K562 (cell line): ENCODE results near the gene THAP4. TPM values are rescaled to one million over a fixed set of nuclear protein-coding genes. Genes with fewer than 3 reads are reported as not detected.

Experiments
- ATAC-seq: fragments of 200-7000 bp; cut with Tn5 transposase; 3 replicates; pipeline ENCODE4 v1.9.1; 2020; ENCODE audit warnings: moderate library complexity
- BruUV-seq: library from RNA; stranded (reverse); fragments of 400-500 nt; replicated peaks from 2 replicates; lab custom pipeline; 2021; lab: Mats Ljungman, UMichigan
- CTCF ChIA-PET: fragments of 300-600 bp; formaldehyde crosslinking; extraction: SDS; loops from one replicate; lab custom pipeline; 2021; ENCODE audit warnings: low intra/inter-chr PET ratio; lab: Yijun Ruan, JAX
- POLR2A ChIA-PET: fragments of 300-600, 350-650 bp; sonication (Branson Sonifier 250); formaldehyde crosslinking; extraction: SDS; loops from one replicate; lab custom pipeline; 2021; ENCODE audit warnings: antibody characterized with exemption, inconsistent platforms; lab: Yijun Ruan, JAX
- DNase-seq, 4 experiments: peaks; one replicate each; pipeline versions ENCODE4 v3.0.0 to v3.0.0-alpha.2; 2011 to 2018; ENCODE audit warnings: low spot score in 3 of 4, mixed read lengths in 3 of 4; ENCODE audit errors: extremely low read depth in 1 of 4
- FAIRE-seq: peaks from 2 replicates; lab custom pipeline; 2011; peaks lifted over from hg19 to GRCh38; lab: Jason Lieb, UNC
- H2AFZ ChIP-seq: 2 replicates; pipeline ENCODE4 v1.6.0; 2011; ENCODE audit warnings: low read depth, low read length, control low read depth, inconsistent platforms
- H3K27ac ChIP-seq: fragments of 200-600 bp; 3 replicates; pipeline ENCODE4 v1.8.0; 2011; ENCODE audit warnings: low read depth, mild to moderate bottlenecking, control low read depth, inconsistent platforms, low read length, moderate library complexity, mixed read lengths; ENCODE audit errors: extremely low read depth
- H3K27me3 ChIP-seq, 2 experiments: fragments of 300-600 bp in 1 of 2; 2 replicates in 1 of 2; 3 replicates in 1 of 2; pipeline versions ENCODE4 v1.6.0 to v1.8.0; 2011; ENCODE audit warnings: inconsistent platforms in 2 of 2, low read length in 2 of 2, mild to moderate bottlenecking in 1 of 2, mixed read lengths in 1 of 2, moderate library complexity in 1 of 2; ENCODE audit not compliant: control insufficient read depth in 2 of 2, insufficient read depth in 2 of 2
- H3K36me3 ChIP-seq: fragments of 300-600 bp; 3 replicates; pipeline ENCODE4 v1.8.0; 2011; ENCODE audit warnings: mild to moderate bottlenecking, low read length, inconsistent platforms; ENCODE audit not compliant: control insufficient read depth, insufficient read depth
- H3K4me1 ChIP-seq, 2 experiments: fragments of 200-600 bp in 1 of 2; replicated peaks in 1 of 2; 2 replicates in 1 of 2; 3 replicates in 1 of 2; pipeline versions ENCODE4 v1.5.1 to v1.8.0; 2011; ENCODE audit warnings: inconsistent platforms in 2 of 2, low read length in 2 of 2, mild to moderate bottlenecking in 1 of 2, mixed read lengths in 1 of 2, moderate library complexity in 1 of 2; ENCODE audit not compliant: control insufficient read depth in 2 of 2, insufficient read depth in 2 of 2
- H3K4me2 ChIP-seq: 2 replicates; pipeline ENCODE4 v1.6.1; 2011; ENCODE audit warnings: low read length, control low read depth, inconsistent platforms, mixed read lengths; ENCODE audit not compliant: insufficient read depth
- H3K4me3 ChIP-seq: fragments of 200-600 bp; sonication (generic), shearing (Covaris generic); 2 replicates; pipeline ENCODE4 v1.5.1; 2016; ENCODE audit warnings: control low read depth, inconsistent platforms
- H3K79me2 ChIP-seq: fragments of 200-600 bp; 3 replicates; pipeline ENCODE4 v1.8.0; 2011; ENCODE audit warnings: low read length, inconsistent platforms; ENCODE audit not compliant: control insufficient read depth, insufficient read depth
- H3K9ac ChIP-seq, 2 experiments: 2 replicates each; pipeline versions ENCODE4 v1.6.0 to v1.6.1; 2011; ENCODE audit warnings: low read depth in 2 of 2, low read length in 2 of 2, control low read depth in 1 of 2, inconsistent platforms in 1 of 2, mild to moderate bottlenecking in 1 of 2, mixed read lengths in 1 of 2; ENCODE audit not compliant: insufficient read depth in 1 of 2
- H3K9me1 ChIP-seq: one replicate; pipeline ENCODE4 v1.6.0; 2011; ENCODE audit warnings: inconsistent platforms, mild to moderate bottlenecking, low read length, moderate library complexity; ENCODE audit not compliant: control insufficient read depth, insufficient read depth
- H3K9me3 ChIP-seq: replicated peaks from 2 replicates; pipeline ENCODE4 v1.5.1; 2011; ENCODE audit warnings: low read depth, low read length, inconsistent platforms; ENCODE audit not compliant: control insufficient read depth, insufficient read depth
- H4K20me1 ChIP-seq: replicated peaks from 2 replicates; pipeline ENCODE4 v1.6.1; 2011; ENCODE audit warnings: low read length, inconsistent platforms, mixed read lengths; ENCODE audit not compliant: control insufficient read depth, insufficient read depth
- EGR1 ChIP-seq: fragments of 450-650 bp; conservative IDR thresholded peaks from 2 replicates; pipeline ENCODE4 v1.6.1; 2017; ENCODE audit warnings: mild to moderate bottlenecking
- SRF ChIP-seq, 2 experiments: fragments of 250-450, 450-650 bp in 1 of 2; sonication (Bioruptor Pico) in 1 of 2; sonication (generic) in 1 of 2; formaldehyde crosslinking; IDR thresholded peaks; 2 replicates each; pipeline versions ENCODE4 v1.5.0 to v1.5.1; 2020 to 2022; ENCODE audit warnings: mild to moderate bottlenecking in 1 of 2, missing genetic modification reagents in 1 of 2
- TRIM24 ChIP-seq, 2 experiments: fragments of 450-650 bp; IDR thresholded peaks; 2 replicates each; pipeline ENCODE4 v1.6.1; 2016
- ZBTB7A ChIP-seq: IDR thresholded peaks from 2 replicates; pipeline ENCODE4 v1.6.1; 2011; ENCODE audit warnings: low read depth, mild to moderate bottlenecking, low read length, moderate library complexity, borderline replicate concordance; ENCODE audit not compliant: control insufficient read depth
- WGBS: fragments of 100-300 bp; shearing (Covaris generic); methylation state at CpG from one replicate; pipeline ENCODE4 v1.1.6; 2016; ENCODE audit warnings: low coverage, mixed read lengths; ENCODE audit not compliant: insufficient coverage; ENCODE audit errors: missing lambda C conversion rate; 5-methylcytosine and 5-hydroxymethylcytosine counted together
- in situ Hi-C: fragments of 300-500 bp; cut with MboI; formaldehyde crosslinking; loops from 4 replicates; pipeline ENCODE4 v1.15.0; 2018; ENCODE audit warnings: inconsistent platforms, mixed read lengths
- intact Hi-C: fragments of 100-400 bp; cut with micrococcal nuclease; formaldehyde crosslinking; loops from 2 replicates; pipeline ENCODE4 v1.14.2; 2022
- polyA plus RNA-seq, 8 experiments: library from polyadenylated mRNA; depleted of rRNA in 4 of 8; stranded (reverse) in 5 of 8; unstranded in 3 of 8; fragments of >200 nt; fragmentation: Nextera tagmentation in 2 of 8; fragmentation: Illumina TruSeq in 1 of 8; extraction: Ambion mirVana in 2 of 8; extraction: Trizol in 1 of 8; gene quantifications; 2 replicates each; pipeline versions ENCODE4 v1.2.1 to v1.2.3, GENCODE V29; 2011 to 2014; ENCODE audit warnings: inconsistent platforms in 1 of 8, missing spikeins in 1 of 8
- total RNA-seq, 7 experiments: library from RNA; depleted of rRNA in 6 of 7; stranded (reverse); fragments of >200 nt in 6 of 7; fragmentation: Illumina TruSeq in 2 of 7; extraction: Trizol in 2 of 7; gene quantifications; 2 replicates each; pipeline versions ENCODE4 v1.2.1 to v1.2.3, GENCODE V29; 2011 to 2021; ENCODE audit warnings: low replicate concordance in 1 of 7
- TF ChIP-seq, protein P1 (sequence below): sonication (generic); formaldehyde crosslinking; IDR thresholded peaks from 2 replicates; pipeline ENCODE4 v1.8.1; 2022; ENCODE audit warnings: missing genetic modification reagents

The THAP4 gene
- total and polyA plus RNA-seq, 9 of the 15 experiments (the other 6 are each of a cell fraction or from before 2014, with no cell fraction given): 8.6 to 60.9 (median 43.9) TPM

DNA sequence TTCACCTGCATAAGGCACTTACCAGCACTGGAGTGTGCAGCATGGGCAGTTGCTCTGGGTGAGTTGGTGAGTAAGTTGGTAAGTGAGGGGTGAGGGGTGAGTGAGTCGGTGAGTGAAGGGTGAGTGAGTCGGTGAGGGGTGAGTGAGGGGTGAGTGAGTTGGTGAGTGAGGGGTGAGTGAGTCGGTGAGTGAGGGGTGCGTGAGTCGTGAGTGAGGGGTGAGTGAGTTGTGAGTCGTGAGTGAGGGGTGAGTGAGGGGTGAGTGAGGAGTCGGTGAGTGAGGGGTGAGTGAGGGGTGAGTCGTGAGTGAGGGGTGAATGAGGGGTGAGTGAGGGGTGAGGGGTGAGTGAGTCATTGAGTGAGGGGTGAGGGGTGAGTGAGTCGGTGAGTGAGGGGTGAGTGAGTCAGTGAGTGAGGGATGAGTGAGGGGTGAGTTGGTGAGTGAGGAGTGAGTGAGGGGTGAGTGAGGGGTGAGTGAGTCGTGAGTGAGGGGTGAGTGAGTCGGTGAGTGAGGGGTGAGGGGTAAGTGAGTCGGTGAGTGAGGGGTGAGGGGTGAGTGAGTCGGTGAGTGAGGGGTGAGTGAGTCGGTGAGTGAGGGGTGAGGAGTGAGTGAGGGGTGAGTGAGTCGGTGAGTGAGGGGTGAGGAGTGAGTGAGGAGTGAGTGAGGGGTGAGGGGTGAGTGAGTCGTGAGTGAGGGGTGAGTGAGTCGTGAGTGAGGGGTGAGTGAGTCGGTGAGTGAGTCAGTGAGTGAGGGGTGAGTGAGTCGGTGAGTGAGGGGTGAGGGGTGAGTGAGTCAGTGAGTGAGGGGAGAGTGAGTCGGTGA is 17.1 kb downstream of the THAP4 start:
- Histone ChIP-seq H3K36me3 (peaks cover 34% of the 10 kb centered on the region; the same call in 2 of the 3 replicates), H3K9ac (no peak overlapping the region), H3K9me3 (no peaks in the 10 kb centered on the region), H3K4me3 (no peak overlapping the region), H2AFZ (no peak overlapping the region), H3K4me1 (peaks cover 7 to 19% of the 10 kb centered on the region in 2 experiments; a peak in 3 of 5 replicates), H3K27ac (peak overlapping the region; percentile 49; the same call in 2 of the 3 replicates), H3K79me2 (peaks cover 71% of the 10 kb centered on the region), H3K27me3 (no peaks in the 10 kb centered on the region), H3K4me2 (no peak overlapping the region), H4K20me1 (peaks cover 8% of the 10 kb centered on the region; the same call in 1 of the 2 replicates), H3K9me1 (no peaks in the 10 kb centered on the region)
- peak; percentile 36; the same call in 1 of the 2 replicates for TF ChIP-seq EGR1
- TF ChIP-seq TRIM24 (IDR thresholded peaks at IDR 0.05): peak in 1 of 2 experiments; percentile 49; a peak in 2 of 4 replicates
- TF ChIP-seq, protein P1, sequence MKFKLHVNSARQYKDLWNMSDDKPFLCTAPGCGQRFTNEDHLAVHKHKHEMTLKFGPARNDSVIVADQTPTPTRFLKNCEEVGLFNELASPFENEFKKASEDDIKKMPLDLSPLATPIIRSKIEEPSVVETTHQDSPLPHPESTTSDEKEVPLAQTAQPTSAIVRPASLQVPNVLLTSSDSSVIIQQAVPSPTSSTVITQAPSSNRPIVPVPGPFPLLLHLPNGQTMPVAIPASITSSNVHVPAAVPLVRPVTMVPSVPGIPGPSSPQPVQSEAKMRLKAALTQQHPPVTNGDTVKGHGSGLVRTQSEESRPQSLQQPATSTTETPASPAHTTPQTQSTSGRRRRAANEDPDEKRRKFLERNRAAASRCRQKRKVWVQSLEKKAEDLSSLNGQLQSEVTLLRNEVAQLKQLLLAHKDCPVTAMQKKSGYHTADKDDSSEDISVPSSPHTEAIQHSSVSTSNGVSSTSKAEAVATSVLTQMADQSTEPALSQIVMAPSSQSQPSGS: no peak
- TF ChIP-seq ZBTB7A: peak; percentile 83; the same call in 1 of the 2 replicates
- no peak for TF ChIP-seq SRF (CRISPR knock-in tag; IDR thresholded peaks at IDR 0.05)
- ChIA-PET POLR2A (no interaction called here), CTCF (no interaction called here)
- intact Hi-C loops (no loop called here), in situ Hi-C loops (no loop called here)
- no CpG with 5 or more reads among the region's 20 CpGs for WGBS
- no peak for ATAC-seq
- no peak for FAIRE-seq
- DNase-seq: no peak
- BruUV-seq: no TSS peak
